NCI-H2171 treated with DMSO at 0.1 percent for 48 hours (cell line): ENCODE results near the gene RTEL1.

Source experiments
- DNase-seq: peaks from one replicate; lab custom pipeline; 2025; lab: John Stamatoyannopoulos, UW

The RTEL1 gene

DNA sequence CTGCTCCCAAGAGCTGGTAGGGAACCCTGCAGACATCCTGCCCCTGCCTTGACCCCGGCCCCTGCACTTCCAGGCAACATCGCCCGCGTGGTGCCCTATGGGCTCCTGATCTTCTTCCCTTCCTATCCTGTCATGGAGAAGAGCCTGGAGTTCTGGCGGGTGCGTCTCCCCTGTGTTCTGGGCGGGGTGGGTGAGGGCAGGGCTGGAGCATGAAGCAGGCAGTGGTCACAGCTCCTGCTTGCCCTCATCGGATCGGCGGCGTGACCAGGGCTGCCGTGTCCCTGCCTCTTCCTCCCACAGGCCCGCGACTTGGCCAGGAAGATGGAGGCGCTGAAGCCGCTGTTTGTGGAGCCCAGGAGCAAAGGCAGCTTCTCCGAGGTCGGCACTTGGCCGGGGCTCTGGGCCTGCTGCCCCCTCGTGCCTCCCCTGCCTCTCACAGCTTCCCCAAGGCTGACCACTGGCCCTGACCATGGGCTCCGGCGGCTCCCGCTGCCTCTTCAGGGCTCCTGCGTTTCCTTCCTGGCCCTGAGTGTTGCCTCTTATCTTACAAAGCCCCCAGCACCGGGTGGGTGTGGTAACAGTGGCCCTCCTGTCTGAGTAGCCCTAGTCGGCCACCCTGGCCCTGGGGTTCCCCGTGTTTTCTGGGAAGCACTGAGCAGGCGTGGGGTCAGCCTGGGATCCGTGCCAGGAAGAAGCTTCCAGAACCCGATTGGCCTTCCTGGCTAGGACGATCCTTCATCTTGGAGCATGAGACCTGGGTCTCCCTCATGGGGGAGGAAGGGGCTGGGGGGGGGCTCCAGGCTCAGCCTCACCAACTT, 30.3 kb downstream of the RTEL1 start:
- no peak for DNase-seq

DNA sequence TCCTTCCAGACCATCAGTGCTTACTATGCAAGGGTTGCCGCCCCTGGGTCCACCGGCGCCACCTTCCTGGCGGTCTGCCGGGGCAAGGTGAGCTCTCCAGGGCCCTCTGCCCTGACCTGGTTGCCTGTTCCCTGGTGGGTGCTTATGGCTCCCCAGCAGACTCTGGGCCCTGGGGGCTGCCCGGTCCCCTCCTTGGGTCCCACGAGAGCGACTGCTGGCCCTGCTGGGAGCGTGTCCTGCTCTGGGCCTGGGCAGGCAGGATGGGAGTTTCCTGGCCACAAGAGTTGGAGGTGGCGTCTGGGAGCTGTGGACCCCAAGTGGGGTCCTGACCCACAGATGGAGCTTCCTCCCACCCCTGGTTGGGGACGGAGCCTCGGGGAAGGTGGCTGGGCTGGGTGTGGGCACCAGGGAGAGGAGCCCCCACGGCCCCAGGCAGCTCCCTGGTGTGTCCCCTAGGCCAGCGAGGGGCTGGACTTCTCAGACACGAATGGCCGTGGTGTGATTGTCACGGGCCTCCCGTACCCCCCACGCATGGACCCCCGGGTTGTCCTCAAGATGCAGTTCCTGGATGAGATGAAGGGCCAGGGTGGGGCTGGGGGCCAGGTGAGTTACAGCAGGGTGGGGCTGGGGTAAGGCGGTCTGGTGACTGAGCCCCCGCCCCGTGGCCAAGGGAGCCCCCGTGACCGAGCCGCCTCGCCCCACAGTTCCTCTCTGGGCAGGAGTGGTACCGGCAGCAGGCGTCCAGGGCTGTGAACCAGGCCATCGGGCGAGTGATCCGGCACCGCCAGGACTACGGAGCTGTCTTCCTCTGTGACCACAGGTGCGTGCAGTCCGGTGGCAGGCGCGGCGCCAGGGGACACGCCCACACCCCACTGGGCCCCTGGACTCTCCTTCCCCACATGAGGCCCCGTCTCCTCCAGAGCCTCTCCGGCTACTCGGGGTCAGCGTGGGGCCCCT, 31.2 kb downstream of the RTEL1 start:
- DNase-seq, result no peak

DNA sequence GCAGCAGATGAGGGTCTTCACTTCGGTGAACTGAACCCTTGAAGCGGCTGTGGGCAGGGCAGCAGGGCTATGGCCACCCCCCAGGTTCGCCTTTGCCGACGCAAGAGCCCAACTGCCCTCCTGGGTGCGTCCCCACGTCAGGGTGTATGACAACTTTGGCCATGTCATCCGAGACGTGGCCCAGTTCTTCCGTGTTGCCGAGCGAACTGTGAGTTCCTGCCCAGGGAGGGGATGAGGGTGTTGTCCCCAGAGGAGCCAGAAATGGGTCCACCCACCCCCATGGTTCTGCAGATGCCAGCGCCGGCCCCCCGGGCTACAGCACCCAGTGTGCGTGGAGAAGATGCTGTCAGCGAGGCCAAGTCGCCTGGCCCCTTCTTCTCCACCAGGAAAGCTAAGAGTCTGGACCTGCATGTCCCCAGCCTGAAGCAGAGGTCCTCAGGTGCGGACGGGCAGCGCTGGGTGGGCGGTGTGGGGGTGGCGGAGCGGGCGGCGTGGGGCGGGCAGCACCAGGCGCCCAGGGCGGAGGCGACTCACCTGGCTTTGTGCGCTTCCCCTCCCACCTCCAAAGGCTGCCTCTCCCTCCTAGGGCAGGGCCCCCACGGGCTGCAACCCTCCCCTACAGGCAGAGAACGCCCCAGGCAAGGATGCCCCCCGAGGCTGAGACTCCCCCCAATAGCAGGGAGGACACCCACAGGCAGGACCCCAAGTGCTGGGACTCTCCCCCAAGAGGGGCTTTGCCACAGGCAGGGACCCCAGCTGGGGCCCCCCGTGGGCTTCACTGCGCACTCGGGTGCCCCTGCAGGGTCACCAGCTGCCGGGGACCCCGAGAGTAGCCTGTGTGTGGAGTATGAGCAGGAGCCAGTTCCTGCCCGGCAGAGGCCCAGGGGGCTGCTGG, 32.1 kb downstream of the RTEL1 start:
- DNase-seq, result no peak

DNA sequence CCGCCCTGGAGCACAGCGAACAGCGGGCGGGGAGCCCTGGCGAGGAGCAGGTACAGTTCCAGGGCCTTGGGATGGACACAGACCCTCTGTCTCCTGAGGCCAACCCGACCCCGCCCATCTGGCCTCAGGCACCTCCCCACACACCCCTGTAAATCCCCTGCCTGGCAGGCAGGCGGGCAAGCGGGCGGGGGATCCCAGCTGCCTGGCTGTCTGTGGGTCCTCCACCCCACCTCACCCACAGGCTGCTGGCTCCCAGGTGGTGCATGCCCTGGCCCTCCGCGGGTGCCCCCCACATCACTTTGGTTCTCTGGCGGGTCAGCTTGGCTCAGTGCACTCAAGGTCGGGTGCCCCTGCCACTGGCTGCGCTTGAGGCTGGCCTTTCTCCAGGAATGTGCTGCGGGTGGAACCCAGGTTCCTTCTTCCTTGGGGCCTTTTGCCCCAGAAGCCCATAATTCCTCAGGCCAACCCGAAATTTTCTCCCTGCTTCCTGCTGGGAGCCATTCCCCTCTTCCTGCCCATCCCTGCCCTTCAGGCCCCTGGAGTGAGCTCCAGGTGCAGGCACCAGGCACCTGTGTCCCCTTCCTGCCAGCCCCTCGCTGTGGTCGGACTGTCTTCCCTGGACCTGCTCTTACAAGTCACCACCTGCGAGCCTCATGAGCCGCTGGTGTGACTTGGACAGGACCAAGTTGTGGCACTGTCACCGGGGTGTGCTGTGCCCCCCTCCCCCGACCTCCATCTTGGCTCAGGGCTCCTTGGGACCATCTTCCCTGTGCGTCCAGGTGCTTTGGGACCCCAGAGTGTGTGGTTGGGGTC, 33.0 kb downstream of the RTEL1 start:
- DNase-seq, result no peak

DNA sequence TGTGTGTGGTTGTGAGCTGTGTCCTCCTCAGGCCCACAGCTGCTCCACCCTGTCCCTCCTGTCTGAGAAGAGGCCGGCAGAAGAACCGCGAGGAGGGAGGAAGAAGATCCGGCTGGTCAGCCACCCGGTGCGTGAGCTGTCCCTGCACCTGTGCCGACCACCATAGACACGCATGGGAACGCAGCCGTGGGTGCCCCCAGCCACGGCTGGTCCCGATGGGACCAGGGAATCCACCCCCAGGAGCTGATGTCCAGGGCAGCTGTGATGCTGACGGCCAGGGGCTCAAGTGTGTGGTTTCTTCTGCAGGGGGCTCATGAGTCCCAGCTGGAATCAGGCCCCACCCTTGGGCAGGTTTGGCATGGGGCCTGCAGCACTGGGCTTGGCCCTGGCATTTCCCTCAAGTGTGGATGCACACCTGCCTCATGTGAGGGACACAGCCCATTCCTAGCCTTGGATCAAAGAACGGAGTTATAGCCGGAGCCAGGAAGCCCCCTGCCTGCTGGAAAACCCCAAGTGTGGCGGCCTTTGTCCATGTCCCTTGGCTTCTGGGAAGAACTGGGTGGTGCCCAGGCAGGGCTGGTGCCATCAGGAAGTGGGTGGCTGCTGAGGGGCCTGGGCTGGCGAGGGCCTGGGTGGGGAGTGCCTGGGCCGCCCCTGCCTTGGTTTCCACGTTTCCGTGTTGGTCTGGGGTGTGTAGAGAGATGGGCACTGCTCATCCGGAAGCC, 33.8 kb downstream of the RTEL1 start:
- DNase-seq, result no peak

DNA sequence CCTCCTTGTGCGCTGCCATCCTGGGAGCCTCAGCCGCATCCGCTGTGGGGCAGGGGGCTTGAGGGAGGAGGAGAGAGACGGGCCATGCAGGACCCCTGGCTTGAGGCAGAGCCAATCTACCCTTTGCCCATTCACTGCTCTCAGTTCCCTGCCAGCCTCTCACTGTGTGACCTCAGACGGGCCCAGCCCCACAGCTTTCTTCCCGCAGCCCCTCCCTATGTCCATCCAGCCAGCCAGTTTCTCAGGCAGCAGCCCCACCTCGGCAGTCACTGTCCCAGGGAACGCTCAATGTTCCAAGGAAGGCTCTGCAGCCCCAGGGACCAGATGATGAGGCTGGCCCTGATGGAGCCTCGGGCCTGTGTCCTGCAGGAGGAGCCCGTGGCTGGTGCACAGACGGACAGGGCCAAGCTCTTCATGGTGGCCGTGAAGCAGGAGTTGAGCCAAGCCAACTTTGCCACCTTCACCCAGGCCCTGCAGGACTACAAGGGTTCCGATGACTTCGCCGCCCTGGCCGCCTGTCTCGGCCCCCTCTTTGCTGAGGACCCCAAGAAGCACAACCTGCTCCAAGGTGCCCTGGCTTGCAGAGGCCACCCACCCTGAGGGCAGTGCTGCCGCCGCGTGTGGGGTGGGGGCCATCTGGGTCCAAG, 34.4 kb downstream of the RTEL1 start:
- no peak for DNase-seq

DNA sequence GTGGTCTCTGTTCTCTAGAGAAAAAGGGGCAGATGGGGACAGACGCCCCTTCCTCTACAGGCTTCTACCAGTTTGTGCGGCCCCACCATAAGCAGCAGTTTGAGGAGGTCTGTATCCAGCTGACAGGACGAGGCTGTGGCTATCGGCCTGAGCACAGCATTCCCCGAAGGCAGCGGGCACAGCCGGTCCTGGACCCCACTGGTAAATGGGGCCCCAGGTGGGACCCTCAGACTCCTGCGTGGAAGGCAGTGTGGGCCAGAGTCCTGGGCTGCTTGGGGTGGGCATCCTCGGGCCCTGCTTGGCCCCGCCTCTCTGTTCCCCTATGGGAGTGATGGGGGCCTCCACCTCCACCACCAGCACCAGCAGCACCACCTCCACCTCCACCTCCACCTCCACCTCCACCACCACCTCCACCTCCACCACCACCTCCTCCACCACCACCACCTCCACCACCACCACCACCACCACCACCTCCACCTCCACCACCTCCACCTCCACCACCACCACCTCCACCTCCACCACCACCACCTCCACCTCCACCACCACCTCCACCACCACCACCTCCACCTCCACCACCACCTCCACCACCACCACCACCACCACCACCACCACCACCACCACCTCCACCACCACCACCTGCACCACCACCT, 35.1 kb downstream of the RTEL1 start:
- DNase-seq, result no peak

DNA sequence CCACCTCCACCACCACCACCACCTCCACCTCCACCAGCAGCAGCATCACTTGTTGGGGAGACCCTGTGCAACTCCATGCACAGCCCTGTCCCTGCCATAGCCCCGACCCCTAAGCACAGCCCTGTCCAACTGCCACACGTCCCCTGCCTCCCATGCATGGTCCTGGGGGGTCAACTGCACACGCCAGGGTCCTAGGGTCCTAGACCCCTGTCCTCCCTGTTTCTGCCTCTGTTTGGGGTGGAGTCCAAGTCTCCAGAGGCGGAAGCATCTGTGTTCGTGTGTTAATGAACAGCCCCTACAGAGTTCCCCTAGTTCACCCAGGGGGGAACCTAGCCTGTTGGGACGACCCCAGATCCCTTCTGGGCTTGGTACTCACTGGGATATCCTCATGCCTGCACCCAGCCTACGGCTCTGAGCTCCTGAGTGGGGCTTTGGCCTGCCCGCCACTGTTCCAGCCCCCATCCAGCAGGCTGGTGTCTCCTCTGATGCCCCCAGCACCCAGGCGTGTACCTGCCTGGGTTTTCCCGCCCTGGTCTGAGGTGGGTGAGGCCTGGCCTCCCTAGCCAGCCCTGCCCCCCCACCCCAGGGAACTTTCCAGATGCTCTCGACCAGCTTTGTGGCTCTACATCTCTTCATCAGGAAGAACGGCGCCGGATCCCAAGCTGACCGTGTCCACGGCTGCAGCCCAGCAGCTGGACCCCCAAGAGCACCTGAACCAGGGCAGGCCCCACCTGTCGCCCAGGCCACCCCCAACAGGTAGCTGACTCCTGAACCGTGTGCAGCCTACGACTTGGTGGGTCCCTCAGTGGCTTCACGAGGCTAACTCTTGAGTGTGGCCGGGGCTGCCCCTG, 35.8 kb downstream of the RTEL1 start:
- DNase-seq, result no peak

DNA sequence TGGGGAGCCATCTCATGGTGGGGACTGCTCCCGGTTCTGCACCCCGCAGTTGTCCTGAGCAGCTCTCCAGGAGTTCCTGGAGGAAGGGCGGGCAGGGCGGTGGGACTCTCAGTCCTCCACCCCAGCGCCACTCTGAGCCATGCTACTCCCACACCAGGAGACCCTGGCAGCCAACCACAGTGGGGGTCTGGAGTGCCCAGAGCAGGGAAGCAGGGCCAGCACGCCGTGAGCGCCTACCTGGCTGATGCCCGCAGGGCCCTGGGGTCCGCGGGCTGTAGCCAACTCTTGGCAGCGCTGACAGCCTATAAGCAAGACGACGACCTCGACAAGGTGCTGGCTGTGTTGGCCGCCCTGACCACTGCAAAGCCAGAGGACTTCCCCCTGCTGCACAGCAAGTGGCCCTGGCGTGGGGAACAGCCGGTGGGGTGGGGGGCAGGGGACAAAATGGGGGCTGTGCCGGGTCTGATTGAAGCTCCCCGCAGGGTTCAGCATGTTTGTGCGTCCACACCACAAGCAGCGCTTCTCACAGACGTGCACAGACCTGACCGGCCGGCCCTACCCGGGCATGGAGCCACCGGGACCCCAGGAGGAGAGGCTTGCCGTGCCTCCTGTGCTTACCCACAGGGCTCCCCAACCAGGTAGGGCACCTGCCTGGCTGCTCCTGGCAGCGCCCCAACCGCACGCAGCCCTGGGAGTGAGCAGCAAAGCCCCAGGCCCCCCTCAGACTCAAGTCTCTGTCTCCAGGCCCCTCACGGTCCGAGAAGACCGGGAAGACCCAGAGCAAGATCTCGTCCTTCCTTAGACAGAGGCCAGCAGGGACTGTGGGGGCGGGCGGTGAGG, 36.7 kb downstream of the RTEL1 start:
- no peak for DNase-seq

DNA sequence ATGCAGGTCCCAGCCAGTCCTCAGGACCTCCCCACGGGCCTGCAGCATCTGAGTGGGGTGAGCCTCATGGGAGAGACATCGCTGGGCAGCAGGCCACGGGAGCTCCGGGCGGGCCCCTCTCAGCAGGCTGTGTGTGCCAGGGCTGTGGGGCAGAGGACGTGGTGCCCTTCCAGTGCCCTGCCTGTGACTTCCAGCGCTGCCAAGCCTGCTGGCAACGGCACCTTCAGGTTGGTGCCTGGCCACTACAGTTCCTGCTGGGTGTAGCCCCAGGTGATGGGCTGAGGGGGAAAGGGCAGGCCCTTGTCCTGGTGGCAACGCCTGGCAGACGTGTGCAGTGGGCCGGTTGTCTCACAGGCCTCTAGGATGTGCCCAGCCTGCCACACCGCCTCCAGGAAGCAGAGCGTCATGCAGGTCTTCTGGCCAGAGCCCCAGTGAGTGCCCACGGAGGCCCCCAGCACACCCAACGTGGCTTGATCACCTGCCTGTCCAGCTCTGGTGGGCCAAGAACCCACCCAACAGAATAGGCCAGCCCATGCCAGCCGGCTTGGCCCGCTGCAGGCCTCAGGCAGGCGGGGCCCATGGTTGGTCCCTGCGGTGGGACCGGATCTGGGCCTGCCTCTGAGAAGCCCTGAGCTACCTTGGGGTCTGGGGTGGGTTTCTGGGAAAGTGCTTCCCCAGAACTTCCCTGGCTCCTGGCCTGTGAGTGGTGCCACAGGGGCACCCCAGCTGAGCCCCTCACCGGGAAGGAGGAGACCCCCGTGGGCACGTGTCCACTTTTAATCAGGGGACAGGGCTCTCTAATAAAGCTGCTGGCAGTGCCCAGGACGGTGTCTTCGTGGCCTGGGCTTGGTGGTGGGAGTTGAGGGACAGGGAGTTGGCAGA, 37.6 kb downstream of the RTEL1 start:
- no peak for DNase-seq

DNA sequence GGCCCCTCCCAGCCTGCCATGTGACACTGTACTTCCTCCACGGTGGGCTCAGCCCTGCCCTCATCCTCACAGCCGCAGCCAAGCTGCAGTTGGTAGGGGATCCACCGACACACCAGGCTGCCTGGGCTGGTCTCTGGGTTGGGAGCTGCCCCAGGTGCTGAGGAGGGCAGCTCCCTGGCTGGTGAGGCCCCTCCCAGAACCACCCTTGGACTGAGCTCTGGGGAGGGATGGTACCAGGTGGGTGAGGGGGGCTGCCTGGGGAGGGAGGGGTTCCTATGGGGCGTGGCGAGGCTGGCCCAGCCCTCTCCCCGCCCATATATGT, 38.2 kb downstream of the RTEL1 start:
- no peak for DNase-seq

DNA sequence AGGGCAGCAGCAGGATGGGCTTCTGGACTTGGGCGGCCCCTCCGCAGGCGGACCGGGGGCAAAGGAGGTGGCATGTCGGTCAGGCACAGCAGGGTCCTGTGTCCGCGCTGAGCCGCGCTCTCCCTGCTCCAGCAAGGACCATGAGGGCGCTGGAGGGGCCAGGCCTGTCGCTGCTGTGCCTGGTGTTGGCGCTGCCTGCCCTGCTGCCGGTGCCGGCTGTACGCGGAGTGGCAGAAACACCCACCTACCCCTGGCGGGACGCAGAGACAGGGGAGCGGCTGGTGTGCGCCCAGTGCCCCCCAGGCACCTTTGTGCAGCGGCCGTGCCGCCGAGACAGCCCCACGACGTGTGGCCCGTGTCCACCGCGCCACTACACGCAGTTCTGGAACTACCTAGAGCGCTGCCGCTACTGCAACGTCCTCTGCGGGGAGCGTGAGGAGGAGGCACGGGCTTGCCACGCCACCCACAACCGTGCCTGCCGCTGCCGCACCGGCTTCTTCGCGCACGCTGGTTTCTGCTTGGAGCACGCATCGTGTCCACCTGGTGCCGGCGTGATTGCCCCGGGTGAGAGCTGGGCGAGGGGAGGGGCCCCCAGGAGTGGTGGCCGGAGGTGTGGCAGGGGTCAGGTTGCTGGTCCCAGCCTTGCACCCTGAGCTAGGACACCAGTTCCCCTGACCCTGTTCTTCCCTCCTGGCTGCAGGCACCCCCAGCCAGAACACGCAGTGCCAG, 38.7 kb downstream of the RTEL1 start, which contains the start of gene TNFRSF6B:
Gene TNFRSF6B, plus strand, starts transcription at position 25 of the 729 bp plus-strand sequence. Its CDS starts 116 bp downstream, at position 141.
- DNase-seq, result no peak

DNA sequence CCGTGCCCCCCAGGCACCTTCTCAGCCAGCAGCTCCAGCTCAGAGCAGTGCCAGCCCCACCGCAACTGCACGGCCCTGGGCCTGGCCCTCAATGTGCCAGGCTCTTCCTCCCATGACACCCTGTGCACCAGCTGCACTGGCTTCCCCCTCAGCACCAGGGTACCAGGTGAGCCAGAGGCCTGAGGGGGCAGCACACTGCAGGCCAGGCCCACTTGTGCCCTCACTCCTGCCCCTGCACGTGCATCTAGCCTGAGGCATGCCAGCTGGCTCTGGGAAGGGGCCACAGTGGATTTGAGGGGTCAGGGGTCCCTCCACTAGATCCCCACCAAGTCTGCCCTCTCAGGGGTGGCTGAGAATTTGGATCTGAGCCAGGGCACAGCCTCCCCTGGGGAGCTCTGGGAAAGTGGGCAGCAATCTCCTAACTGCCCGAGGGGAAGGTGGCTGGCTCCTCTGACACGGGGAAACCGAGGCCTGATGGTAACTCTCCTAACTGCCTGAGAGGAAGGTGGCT, 39.3 kb downstream of the RTEL1 start:
- no peak for DNase-seq

DNA sequence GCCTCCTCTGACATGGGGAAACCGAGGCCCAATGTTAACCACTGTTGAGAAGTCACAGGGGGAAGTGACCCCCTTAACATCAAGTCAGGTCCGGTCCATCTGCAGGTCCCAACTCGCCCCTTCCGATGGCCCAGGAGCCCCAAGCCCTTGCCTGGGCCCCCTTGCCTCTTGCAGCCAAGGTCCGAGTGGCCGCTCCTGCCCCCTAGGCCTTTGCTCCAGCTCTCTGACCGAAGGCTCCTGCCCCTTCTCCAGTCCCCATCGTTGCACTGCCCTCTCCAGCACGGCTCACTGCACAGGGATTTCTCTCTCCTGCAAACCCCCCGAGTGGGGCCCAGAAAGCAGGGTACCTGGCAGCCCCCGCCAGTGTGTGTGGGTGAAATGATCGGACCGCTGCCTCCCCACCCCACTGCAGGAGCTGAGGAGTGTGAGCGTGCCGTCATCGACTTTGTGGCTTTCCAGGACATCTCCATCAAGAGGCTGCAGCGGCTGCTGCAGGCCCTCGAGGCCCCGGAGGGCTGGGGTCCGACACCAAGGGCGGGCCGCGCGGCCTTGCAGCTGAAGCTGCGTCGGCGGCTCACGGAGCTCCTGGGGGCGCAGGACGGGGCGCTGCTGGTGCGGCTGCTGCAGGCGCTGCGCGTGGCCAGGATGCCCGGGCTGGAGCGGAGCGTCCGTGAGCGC, 39.9 kb downstream of the RTEL1 start:
- DNase-seq, result no peak
